CD4-positive, alpha-beta memory T cell (primary cell): ENCODE data around the gene MTMR3. TPM values are rescaled to one million over a fixed set of nuclear protein-coding genes. Genes with fewer than 3 reads are reported as not detected.

Experiments used
- CTCF ChIA-PET: fragments of 350-600 bp; sonication (Branson Sonifier 250); formaldehyde crosslinking; loops from one replicate; lab custom pipeline; 2021; ENCODE audit warnings: inconsistent platforms; ENCODE audit not compliant: partially characterized antibody; lab: Charles Lee
- POLR2A ChIA-PET: fragments of 350-600 bp; sonication (Branson Sonifier 250); formaldehyde crosslinking; loops from one replicate; lab custom pipeline; 2021; ENCODE audit not compliant: partially characterized antibody; lab: Charles Lee
- DNase-seq, 5 donors: peaks; one replicate each; pipeline versions ENCODE4 v3.0.0 to v3.0.0-alpha.2; 2020 to 2022; ENCODE audit warnings: mixed read lengths in 1 of 5
- H3K27ac ChIP-seq: one replicate; pipeline ENCODE4 v1.7.0; 2013; ENCODE audit warnings: low read depth, low read length
- H3K27me3 ChIP-seq: 2 replicates; pipeline ENCODE4 v1.7.0; 2013; ENCODE audit warnings: mild to moderate bottlenecking, low read length, moderate library complexity; ENCODE audit not compliant: insufficient read depth
- H3K36me3 ChIP-seq: 2 replicates; pipeline ENCODE4 v1.7.0; 2013; ENCODE audit warnings: mild to moderate bottlenecking, low read length, moderate library complexity; ENCODE audit not compliant: insufficient read depth
- H3K4me1 ChIP-seq: 2 replicates; pipeline ENCODE4 v1.7.0; 2013; ENCODE audit warnings: mild to moderate bottlenecking, low read length, moderate library complexity; ENCODE audit not compliant: insufficient read depth
- H3K4me3 ChIP-seq, 2 donors: one replicate each; pipeline ENCODE4 v1.7.0; 2013; ENCODE audit warnings: low read length in 2 of 2, mild to moderate bottlenecking in 1 of 2
- H3K9me3 ChIP-seq, 2 donors: one replicate each; pipeline ENCODE4 v1.7.0; 2013; ENCODE audit warnings: low read length in 2 of 2, control low read depth in 1 of 2; ENCODE audit not compliant: control insufficient read depth in 1 of 2
- H3K27ac Mint-ChIP-seq, 7 donors: one replicate each; pipeline ENCODE4 v1.8.0; 2020 to 2021; ENCODE audit warnings: mixed read lengths in 7 of 7, mild to moderate bottlenecking in 6 of 7, inconsistent platforms in 3 of 7, moderate library complexity in 3 of 7
- H3K27me3 Mint-ChIP-seq, 2 donors: one replicate each; pipeline ENCODE4 v1.8.0; 2020 to 2021; ENCODE audit warnings: mixed read lengths in 2 of 2
- H3K36me3 Mint-ChIP-seq, 2 donors: one replicate each; pipeline ENCODE4 v1.8.0; 2020 to 2021; ENCODE audit warnings: mixed read lengths in 2 of 2, inconsistent platforms in 1 of 2, mild to moderate bottlenecking in 1 of 2
- H3K4me1 Mint-ChIP-seq, 4 donors: one replicate each; pipeline ENCODE4 v1.8.0; 2020 to 2021; ENCODE audit warnings: mixed read lengths in 4 of 4, mild to moderate bottlenecking in 1 of 4
- H3K4me3 Mint-ChIP-seq, 8 donors: one replicate each; pipeline ENCODE4 v1.8.0; 2020 to 2021; ENCODE audit warnings: mixed read lengths in 8 of 8, mild to moderate bottlenecking in 7 of 8, moderate library complexity in 6 of 8, inconsistent platforms in 3 of 8
- H3K9me3 Mint-ChIP-seq, 8 donors: one replicate each; pipeline ENCODE4 v1.8.0; 2020 to 2021; ENCODE audit warnings: mixed read lengths in 8 of 8, mild to moderate bottlenecking in 5 of 8, inconsistent platforms in 3 of 8, moderate library complexity in 1 of 8
- intact Hi-C: fragments of 100-400 bp; cut with micrococcal nuclease; formaldehyde crosslinking; loops from one replicate; pipeline ENCODE4 v1.15.1; 2023
- microRNA-seq: library from miRNA; unstranded; fragments of <30 nt; microRNA quantifications from one replicate; pipeline ENCODE4 v1.2.0, GENCODE V29; 2021; ENCODE audit warnings: borderline replicate concordance, borderline number of aligned reads, borderline microRNAs expressed, mixed read lengths
- polyA plus RNA-seq, 2 donors: library from polyadenylated mRNA; unstranded; fragments of 300-500 nt; fragmentation: Illumina TruSeq; gene quantifications; one replicate each; pipeline ENCODE4 v1.2.3, GENCODE V29; 2021
- total RNA-seq, 2 experiments: library from RNA; stranded (reverse); gene quantifications; one replicate each; pipeline ENCODE4 v1.2.3, GENCODE V29; 2021

MTMR3 gene
- total and polyA plus RNA-seq, 4 experiments from 2014 or later = 11.0 to 68.6 (median 43.3) TPM

DNA sequence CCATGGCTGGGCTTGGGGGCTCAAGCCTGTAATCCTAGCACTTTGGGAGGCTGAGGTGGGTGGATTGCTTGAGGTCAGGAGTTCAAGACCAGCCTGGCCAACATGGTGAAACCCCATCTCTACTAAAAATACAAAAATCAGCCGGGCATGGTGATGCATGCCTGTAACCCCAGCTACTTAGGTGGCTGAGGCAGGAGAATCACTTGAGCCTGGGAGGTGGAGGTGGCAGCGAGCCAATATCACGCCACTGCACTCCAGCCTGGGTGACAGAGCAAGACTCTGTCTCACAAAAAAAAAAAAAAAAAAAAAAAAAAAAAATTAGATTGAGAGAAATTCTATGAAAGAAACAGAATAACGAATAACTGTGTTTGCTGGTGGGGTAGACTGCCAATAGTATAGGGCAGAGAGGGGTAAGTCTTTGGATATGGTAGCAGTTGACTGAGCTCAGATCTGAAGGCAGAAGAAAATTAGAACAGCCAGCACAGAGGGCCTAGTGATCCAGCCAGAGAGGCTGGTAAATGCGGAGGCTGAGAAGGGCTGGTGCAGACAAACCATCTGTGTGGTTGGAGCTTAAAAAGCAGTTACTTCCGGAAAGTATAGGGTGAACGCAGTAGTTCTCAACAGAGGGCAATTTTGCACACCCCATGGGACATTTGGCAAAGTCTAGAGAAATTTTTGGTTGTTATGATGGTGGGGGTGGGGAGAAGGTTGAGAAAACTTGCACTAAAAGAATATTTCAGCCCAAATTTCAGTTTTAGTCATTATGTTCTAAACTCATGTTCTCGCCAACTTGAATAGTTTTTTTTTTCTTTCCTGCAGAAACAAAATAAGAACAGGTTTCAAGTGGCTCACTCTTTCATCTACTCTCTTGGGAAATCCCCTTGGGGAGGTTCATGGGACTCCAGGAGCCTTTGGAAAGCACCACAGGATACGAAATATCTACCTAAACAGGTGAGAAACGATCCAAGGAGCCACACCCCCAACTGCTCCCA is 195.6 kb downstream of the MTMR3 start:
- ChIA-PET POLR2A (interaction anchor here (0.6 to 1.8 kb wide), 7 partner anchors 10 to 573 kb away, joined by 3 to 6 read pairs (median 3); no protein-coding TSS in a partner anchor), CTCF (interaction anchor here (1.0 to 1.9 kb wide), 4 partner anchors 9 to 452 kb away, joined by 3 to 7 read pairs (median 4); no protein-coding TSS in a partner anchor)
- Mint-ChIP-seq H3K27ac (peak overlapping the region; percentile 66 to 95 (median 94)), H3K9me3 (peaks cover 0 to 2% (median 0%) of the 10 kb centered on the region in 8 donors), H3K4me3 (peak overlapping the region; percentile 49 to 82 (median 78)), H3K4me1 (peaks cover 9 to 23% (median 14%) of the 10 kb centered on the region in 4 donors), H3K36me3 (no peaks in the 10 kb centered on the region), H3K27me3 (no peaks in the 10 kb centered on the region)
- peak; percentile 19 to 55 (median 32) for DNase-seq
- no peak overlapping the region for H3K27ac ChIP-seq
- intact Hi-C loops = no loop called here
- H3K9me3 ChIP-seq = no peaks in the 10 kb centered on the region
- H3K4me1 ChIP-seq = peaks cover 16% of the 10 kb centered on the region
- H3K4me3 ChIP-seq = peak overlapping the region in 1 of 2 donors; percentile 33
- H3K36me3 ChIP-seq = no peaks in the 10 kb centered on the region
- H3K27me3 ChIP-seq = no peaks in the 10 kb centered on the region

DNA sequence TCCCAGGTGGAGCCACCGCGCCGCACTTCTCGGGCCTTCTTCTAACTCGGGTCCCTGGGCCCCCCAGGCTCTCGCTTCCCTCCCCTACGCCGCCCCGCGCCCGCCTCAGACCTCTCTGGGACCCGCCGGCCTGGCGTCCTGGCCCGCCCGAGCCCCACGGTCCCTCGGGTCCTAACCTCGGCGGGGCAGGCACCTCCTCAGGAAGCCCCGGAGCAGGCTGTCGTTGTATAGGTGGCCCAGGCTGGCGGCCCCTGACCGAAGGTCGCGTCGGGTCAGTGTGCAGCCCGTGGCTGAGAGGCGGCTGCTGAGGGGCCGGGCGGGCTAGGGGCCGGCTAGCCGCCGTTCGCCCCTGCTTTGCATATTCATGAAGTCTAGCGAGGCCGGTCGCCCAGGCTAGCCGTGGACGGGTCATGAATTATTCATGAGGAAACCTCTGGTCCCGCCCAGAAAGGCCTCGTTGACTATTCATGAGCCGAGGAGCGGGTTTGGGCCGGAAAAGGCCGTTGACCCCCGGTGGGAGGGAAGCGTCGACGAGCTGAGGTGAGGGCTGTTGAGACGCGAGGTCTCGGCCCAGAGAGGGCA is 197.1 kb downstream of the MTMR3 start, which contains the start of gene HORMAD2:
TSS of gene HORMAD2 (plus strand) at position 513 of the 582 bp plus-strand sequence. CDS start 13,489 bp downstream, outside the sequence.
- ChIA-PET CTCF (interaction anchor here (1.9 kb wide), 1 partner anchor 9 kb away, joined by 7 read pairs; no protein-coding TSS in a partner anchor), POLR2A (interaction anchor here (1.0 kb wide), 1 partner anchor 18 kb away, joined by 3 read pairs; no protein-coding TSS in a partner anchor)
- Mint-ChIP-seq H3K4me3 (no peak within 1 kb of the TSS), H3K9me3 (peaks cover 0 to 6% (median 0%) of the 10 kb centered on the region in 8 donors), H3K36me3 (no peaks in the 10 kb centered on the region), H3K4me1 (peaks cover 9 to 23% (median 14%) of the 10 kb centered on the region in 4 donors), H3K27ac (no peak within 1 kb of the TSS), H3K27me3 (no peaks in the 10 kb centered on the region)
- Histone ChIP-seq H3K27ac (no peak within 1 kb of the TSS), H3K4me3 (no peak within 1 kb of the TSS), H3K9me3 (no peaks in the 10 kb centered on the region), H3K27me3 (no peaks in the 10 kb centered on the region), H3K36me3 (no peaks in the 10 kb centered on the region), H3K4me1 (peaks cover 16% of the 10 kb centered on the region)
- no peak for DNase-seq
- intact Hi-C loops = no loop called here

Small RNAs within 50 kb of the gene (microRNA-seq; reads per million reads assigned to microRNA genes)
- 0.72 reads per million for gene MIR6818

Other genes starting within 250 kb of the MTMR3 start
- not detected for gene CABP7, start 163.2 kb upstream of the MTMR3 start, total RNA-seq
- gene CABP7, start 163.2 kb upstream of the MTMR3 start, polyA plus RNA-seq = under 1 TPM; 0.08 to 0.13 TPM
- 10 to 100 TPM; 16.3 to 20.4 TPM for gene ZMAT5, start 116.2 kb upstream of the MTMR3 start, total RNA-seq
- 10 to 100 TPM; 42.2 to 67.7 TPM for gene ZMAT5, start 116.2 kb upstream of the MTMR3 start, polyA plus RNA-seq
- 10 to 100 TPM; 47.6 to 53.2 TPM for gene UQCR10, start 115.8 kb upstream of the MTMR3 start, total RNA-seq
- 100 to 1,000 TPM; 271 to 332 TPM for gene UQCR10, start 115.8 kb upstream of the MTMR3 start, polyA plus RNA-seq
- gene ASCC2, start 44.9 kb upstream of the MTMR3 start, total RNA-seq = 10 to 100 TPM; 82.3 to 88.7 TPM
- 10 to 100 TPM; 21.4 to 67.8 TPM for gene ASCC2, start 44.9 kb upstream of the MTMR3 start, polyA plus RNA-seq
- not detected for gene HORMAD2, start 197.3 kb downstream of the MTMR3 start, total RNA-seq
- not detected for gene HORMAD2, start 197.3 kb downstream of the MTMR3 start, polyA plus RNA-seq